OCI-LY7 (cell line): ENCODE measurements around the gene SLCO4A1. TPM values are rescaled to one million over a fixed set of nuclear protein-coding genes. Genes with fewer than 3 reads are reported as not detected.
A peak's percentile ranks its signal among the peaks of the same experiment; 100 is the strongest.

ENCODE experiments used
- BruUV-seq: library from RNA; stranded (reverse); fragments of 400-500 nt; replicated peaks from 2 replicates; lab custom pipeline; 2021; lab: Mats Ljungman, UMichigan
- CTCF ChIA-PET: fragments of 300-600 bp; sonication (Branson Sonifier 250); formaldehyde crosslinking; loops from one replicate; lab custom pipeline; 2022; ENCODE audit warnings: antibody characterized with exemption; ENCODE audit not compliant: unreplicated experiment; lab: Charles Lee
- POLR2A ChIA-PET: fragments of 300-600 bp; sonication (Branson Sonifier 250); formaldehyde crosslinking; loops from one replicate; lab custom pipeline; 2022; ENCODE audit warnings: antibody characterized with exemption; lab: Charles Lee
- DNase-seq: peaks from one replicate; pipeline ENCODE4 v3.0.0-alpha.2; 2015; ENCODE audit warnings: low spot score
- H2AFZ ChIP-seq: fragments of 200-600 bp; sonication (generic), shearing (Covaris generic); 2 replicates; pipeline ENCODE4 v1.6.1; 2014; ENCODE audit warnings: mild to moderate bottlenecking, antibody characterized with exemption, low read length, moderate library complexity
- H3K27ac ChIP-seq: fragments of 200-600 bp; sonication (generic); 2 replicates; pipeline ENCODE4 v1.5.1; 2014; ENCODE audit warnings: mixed run types, low read depth, mild to moderate bottlenecking, moderate library complexity, low read length, inconsistent platforms; ENCODE audit not compliant: poor library complexity, severe bottlenecking
- H3K36me3 ChIP-seq: fragments of 200-600 bp; sonication (generic); 2 replicates; pipeline ENCODE4 v1.6.1; 2014; ENCODE audit warnings: mild to moderate bottlenecking, antibody characterized with exemption, low read length, moderate library complexity, mixed read lengths; ENCODE audit not compliant: insufficient read depth
- H3K4me1 ChIP-seq: fragments of 200-600 bp; sonication (generic); 2 replicates; pipeline ENCODE4 v1.5.1; 2014; ENCODE audit warnings: mild to moderate bottlenecking, low read length; ENCODE audit not compliant: insufficient read depth, poor library complexity, severe bottlenecking
- H3K4me2 ChIP-seq: fragments of 200-600 bp; sonication (generic); 2 replicates; pipeline ENCODE4 v1.6.1; 2014; ENCODE audit warnings: mild to moderate bottlenecking, low read length
- H3K4me3 ChIP-seq: fragments of 200-600 bp; sonication (generic); 2 replicates; pipeline ENCODE4 v1.5.1; 2014; ENCODE audit warnings: mild to moderate bottlenecking, low read depth, low read length; ENCODE audit not compliant: poor library complexity, severe bottlenecking
- H3K79me2 ChIP-seq: fragments of 200-600 bp; sonication (generic); 2 replicates; pipeline ENCODE4 v1.6.1; 2016; ENCODE audit warnings: low read depth, mild to moderate bottlenecking, low read length, moderate library complexity, mixed read lengths; ENCODE audit not compliant: insufficient read depth
- H3K9me2 ChIP-seq: fragments of 200-600 bp; sonication (generic); 2 replicates; pipeline ENCODE4 v1.6.1; 2016; ENCODE audit warnings: mild to moderate bottlenecking, low read length, mixed read lengths; ENCODE audit not compliant: insufficient read depth
- H3K9me3 ChIP-seq: fragments of 200-600 bp; sonication (generic); 2 replicates; pipeline ENCODE4 v1.6.1; 2014; ENCODE audit warnings: mild to moderate bottlenecking, mixed run types, low read length, mixed read lengths
- H4K20me1 ChIP-seq: fragments of 200-600 bp; sonication (generic); 2 replicates; pipeline ENCODE4 v1.6.1; 2014; ENCODE audit warnings: mild to moderate bottlenecking, antibody characterized with exemption, low read length, moderate library complexity, mixed read lengths; ENCODE audit not compliant: insufficient read depth
- CTCF ChIP-seq: fragments of 200-600 bp; sonication (generic); conservative IDR thresholded peaks from 2 replicates; pipeline ENCODE4 v1.5.1; 2014; ENCODE audit warnings: mild to moderate bottlenecking, antibody characterized with exemption, low read length, moderate library complexity, mixed read lengths
- EZH2phosphoT487 ChIP-seq: fragments of 200-600 bp; sonication (generic); IDR thresholded peaks from 2 replicates; pipeline ENCODE4 v1.6.1; 2018; ENCODE audit warnings: low read depth, borderline replicate concordance, mild to moderate bottlenecking, mixed run types, antibody characterized with exemption, low read length, moderate library complexity, mixed read lengths
- intact Hi-C: fragments of 100-400 bp; cut with micrococcal nuclease; formaldehyde crosslinking; loops from one replicate; pipeline ENCODE4 v1.10.0; 2022; ENCODE audit not compliant: unreplicated experiment
- total RNA-seq, 2 experiments: library from RNA; depleted of rRNA in 1 of 2; stranded (reverse); fragments of >200 nt in 1 of 2; shearing (Covaris generic) in 1 of 2; gene quantifications; 2 replicates each; pipeline ENCODE4 v1.2.3, GENCODE V29; 2014 to 2022

The SLCO4A1 gene
- total RNA-seq, 2 experiments from 2014 or later, result 34.3 to 52.4 TPM

- ChIA-PET POLR2A (interaction anchor here (0.8 kb wide), 1 partner anchor 16 kb away, joined by 3 read pairs; no protein-coding TSS in a partner anchor), CTCF (no interaction called here)
- no peaks in the 10 kb centered on the region for H3K9me3 ChIP-seq
- H3K4me3 ChIP-seq, result no peak overlapping the region
- H3K36me3 ChIP-seq, result peaks cover 9% of the 10 kb centered on the region; the same call in 1 of the 2 replicates
- H2AFZ ChIP-seq, result no peak overlapping the region
- TF ChIP-seq CTCF (no peak), EZH2phosphoT487 (no peak)
- H3K4me2 ChIP-seq, result no peak overlapping the region
- peaks cover 10% of the 10 kb centered on the region; the same call in 1 of the 2 replicates for H4K20me1 ChIP-seq
- no peak for DNase-seq
- no peak overlapping the region for H3K27ac ChIP-seq
- no TSS peak for BruUV-seq
- intact Hi-C loops, result no loop called here
- H3K79me2 ChIP-seq, result peaks cover 21% of the 10 kb centered on the region
- no peaks in the 10 kb centered on the region for H3K9me2 ChIP-seq
- peaks cover 42% of the 10 kb centered on the region for H3K4me1 ChIP-seq
These were observed 2.5 kb upstream of the SLCO4A1 start for GRCh38 chr20:62639765-62640164.

- Histone ChIP-seq H3K36me3 (peaks cover 12% of the 10 kb centered on the region; the same call in 1 of the 2 replicates), H3K4me2 (peak overlapping the region; percentile 95), H3K4me1 (peaks cover 53% of the 10 kb centered on the region), H3K9me3 (no peaks in the 10 kb centered on the region), H4K20me1 (peaks cover 10% of the 10 kb centered on the region; the same call in 1 of the 2 replicates), H3K27ac (no peak overlapping the region), H3K79me2 (peaks cover 32% of the 10 kb centered on the region), H3K9me2 (no peaks in the 10 kb centered on the region), H2AFZ (no peak overlapping the region), H3K4me3 (peak overlapping the region; percentile 94)
- BruUV-seq, result no TSS peak
- TF ChIP-seq CTCF (no peak), EZH2phosphoT487 (no peak)
- ChIA-PET POLR2A (no interaction called here), CTCF (no interaction called here)
- no peak for DNase-seq
- intact Hi-C loops, result loop anchor here (1.0 kb wide), 1 partner anchor 13 kb away; no protein-coding TSS in a partner anchor
These were observed 1.4 kb upstream of the SLCO4A1 start for GRCh38 chr20:62640870-62641269.

DNA sequence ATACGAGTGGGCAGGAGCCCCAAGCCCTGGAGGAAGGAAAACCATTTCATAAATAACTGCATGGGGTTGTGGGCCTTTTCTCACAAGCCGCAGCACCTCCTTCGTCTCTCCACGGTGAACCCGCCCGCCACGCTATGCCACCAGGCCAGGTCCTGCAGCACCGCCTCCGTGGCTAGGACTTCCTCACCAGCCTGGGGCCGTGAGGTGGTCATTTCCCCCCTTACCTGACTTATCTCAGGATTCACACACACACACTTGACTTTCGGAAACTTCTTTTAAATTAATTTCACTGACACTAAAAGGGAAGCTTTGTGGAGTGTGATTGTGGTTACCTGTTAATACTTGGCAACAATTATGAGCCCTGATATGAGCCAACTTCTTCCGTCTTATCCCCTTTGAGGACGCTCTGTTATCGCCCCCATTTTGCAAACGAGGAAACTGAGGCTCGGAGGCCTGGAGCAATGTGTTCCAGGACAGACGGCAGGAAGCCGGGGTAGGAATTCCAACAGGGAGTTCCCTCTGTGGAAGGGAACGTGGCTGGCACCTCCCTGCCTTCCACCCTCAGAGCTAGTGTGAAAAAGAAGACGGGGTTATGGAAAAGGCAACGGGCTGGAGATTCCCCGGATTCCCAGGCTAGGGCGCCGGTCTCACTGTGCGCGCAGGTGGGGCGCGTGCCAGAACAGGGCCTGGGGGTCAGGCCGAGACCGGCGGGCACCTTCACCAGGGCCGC lies 817 bp upstream of the SLCO4A1 start:
- Histone ChIP-seq H3K9me3 (no peaks in the 10 kb centered on the region), H3K4me1 (peaks cover 54% of the 10 kb centered on the region), H2AFZ (peak overlapping the region; percentile 76; the same call in 1 of the 2 replicates), H3K79me2 (peaks cover 39% of the 10 kb centered on the region), H3K4me3 (peak overlapping the region; percentile 94), H3K9me2 (no peaks in the 10 kb centered on the region), H4K20me1 (peaks cover 10% of the 10 kb centered on the region; the same call in 1 of the 2 replicates), H3K36me3 (peaks cover 13% of the 10 kb centered on the region; the same call in 1 of the 2 replicates), H3K27ac (peak overlapping the region; percentile 53), H3K4me2 (peak overlapping the region; percentile 95)
- TF ChIP-seq EZH2phosphoT487, result no peak
- TF ChIP-seq CTCF, result no peak
- no peak for DNase-seq
- ChIA-PET POLR2A (interaction anchor here (3.0 kb wide), 1 partner anchor 13 kb away, joined by 14 read pairs; no protein-coding TSS in a partner anchor), CTCF (no interaction called here)
- intact Hi-C loops, result loop anchor here (1.0 kb wide), 2 partner anchors 13 to 17 kb away; no protein-coding TSS in a partner anchor
- TSS peak; percentile 95 for BruUV-seq
